Mucosa of stomach (tissue), 1 donor: ENCODE results near the gene GMDS.

Source experiments
- H3K27me3 ChIP-seq: one replicate; pipeline ENCODE4 v1.7.0; 2013; ENCODE audit warnings: mild to moderate bottlenecking, low read length; ENCODE audit not compliant: control insufficient read depth, insufficient read depth
- H3K36me3 ChIP-seq: one replicate; pipeline ENCODE4 v1.7.0; 2013; ENCODE audit warnings: low read length; ENCODE audit not compliant: control insufficient read depth, insufficient read depth
- H3K4me1 ChIP-seq: one replicate; pipeline ENCODE4 v1.7.0; 2013; ENCODE audit warnings: mild to moderate bottlenecking, low read length; ENCODE audit not compliant: control insufficient read depth, insufficient read depth
- H3K4me3 ChIP-seq: one replicate; pipeline ENCODE4 v1.7.0; 2013; ENCODE audit warnings: low read length
- H3K9ac ChIP-seq: one replicate; pipeline ENCODE4 v1.7.0; 2013; ENCODE audit warnings: mild to moderate bottlenecking, low read length, moderate library complexity
- H3K9me3 ChIP-seq: one replicate; pipeline ENCODE4 v1.7.0; 2013; ENCODE audit warnings: mild to moderate bottlenecking, low read length, moderate library complexity; ENCODE audit not compliant: control insufficient read depth
- donor health status: Pancreatic carcinoma.

GMDS gene

GRCh38 chr6:2235777-2236495 is 9.5 kb downstream of the GMDS start:
- H3K9ac ChIP-seq = no peak overlapping the region
- H3K4me1 ChIP-seq = peaks cover 24% of the 10 kb centered on the region
- H3K27me3 ChIP-seq = no peaks in the 10 kb centered on the region
- no peaks in the 10 kb centered on the region for H3K36me3 ChIP-seq
- no peak overlapping the region for H3K4me3 ChIP-seq
- no peaks in the 10 kb centered on the region for H3K9me3 ChIP-seq

- Histone ChIP-seq H3K36me3 (no peaks in the 10 kb centered on the region), H3K4me1 (peaks cover 31% of the 10 kb centered on the region), H3K9me3 (no peaks in the 10 kb centered on the region), H3K9ac (no peak overlapping the region), H3K27me3 (no peaks in the 10 kb centered on the region), H3K4me3 (no peak overlapping the region)
Observed at GRCh38 chr6:2232445-2232844, 13.0 kb downstream of the GMDS start.

- no peaks in the 10 kb centered on the region for H3K9me3 ChIP-seq
- H3K4me3 ChIP-seq = no peak overlapping the region
- H3K9ac ChIP-seq = no peak overlapping the region
- no peaks in the 10 kb centered on the region for H3K27me3 ChIP-seq
- peaks cover 24% of the 10 kb centered on the region for H3K4me1 ChIP-seq
- H3K36me3 ChIP-seq = no peaks in the 10 kb centered on the region
Observed at GRCh38 chr6:2231438-2231837, 14.0 kb downstream of the GMDS start.

- no peaks in the 10 kb centered on the region for H3K36me3 ChIP-seq
- H3K27me3 ChIP-seq = no peaks in the 10 kb centered on the region
- H3K9me3 ChIP-seq = no peaks in the 10 kb centered on the region
- no peak overlapping the region for H3K4me3 ChIP-seq
- no peak overlapping the region for H3K9ac ChIP-seq
- peaks cover 24% of the 10 kb centered on the region for H3K4me1 ChIP-seq
Observed at GRCh38 chr6:2230659-2231277, 14.6 kb downstream of the GMDS start.

- H3K9ac ChIP-seq = no peak overlapping the region
- no peaks in the 10 kb centered on the region for H3K27me3 ChIP-seq
- no peaks in the 10 kb centered on the region for H3K9me3 ChIP-seq
- H3K4me3 ChIP-seq = no peak overlapping the region
- peaks cover 24% of the 10 kb centered on the region for H3K4me1 ChIP-seq
- H3K36me3 ChIP-seq = no peaks in the 10 kb centered on the region
Observed at GRCh38 chr6:2229742-2230141, 15.7 kb downstream of the GMDS start.

GRCh38 chr6:2229039-2229438 is 16.4 kb downstream of the GMDS start:
- Histone ChIP-seq H3K4me3 (no peak overlapping the region), H3K36me3 (no peaks in the 10 kb centered on the region), H3K4me1 (peaks cover 28% of the 10 kb centered on the region), H3K9me3 (no peaks in the 10 kb centered on the region), H3K9ac (no peak overlapping the region), H3K27me3 (no peaks in the 10 kb centered on the region)

GRCh38 chr6:2228392-2228791 is 17.0 kb downstream of the GMDS start:
- Histone ChIP-seq H3K36me3 (no peaks in the 10 kb centered on the region), H3K4me3 (no peak overlapping the region), H3K4me1 (peaks cover 34% of the 10 kb centered on the region), H3K9me3 (no peaks in the 10 kb centered on the region), H3K9ac (no peak overlapping the region), H3K27me3 (no peaks in the 10 kb centered on the region)

GRCh38 chr6:2226775-2227174 is 18.6 kb downstream of the GMDS start:
- Histone ChIP-seq H3K9me3 (no peaks in the 10 kb centered on the region), H3K4me1 (peaks cover 45% of the 10 kb centered on the region), H3K9ac (no peak overlapping the region), H3K36me3 (no peaks in the 10 kb centered on the region), H3K27me3 (no peaks in the 10 kb centered on the region), H3K4me3 (no peak overlapping the region)

- Histone ChIP-seq H3K36me3 (no peaks in the 10 kb centered on the region), H3K4me1 (peaks cover 45% of the 10 kb centered on the region), H3K4me3 (no peak overlapping the region), H3K9ac (no peak overlapping the region), H3K9me3 (no peaks in the 10 kb centered on the region), H3K27me3 (no peaks in the 10 kb centered on the region)
Observed at GRCh38 chr6:2225422-2226392, 19.7 kb downstream of the GMDS start.

- Histone ChIP-seq H3K27me3 (no peaks in the 10 kb centered on the region), H3K9ac (no peak overlapping the region), H3K4me3 (no peak overlapping the region)
Observed at GRCh38 chr6:2224847-2225382, 20.5 kb downstream of the GMDS start.

GRCh38 chr6:2222275-2222842 is 23.0 kb downstream of the GMDS start:
- Histone ChIP-seq H3K4me1 (peaks cover 31% of the 10 kb centered on the region), H3K9ac (peak overlapping the region; percentile 64), H3K27me3 (no peaks in the 10 kb centered on the region), H3K4me3 (peak overlapping the region; percentile 26), H3K36me3 (no peaks in the 10 kb centered on the region), H3K9me3 (no peaks in the 10 kb centered on the region)

More at GRCh38 chr6:2224847-2225382, 20.5 kb downstream of the GMDS start:
- Histone ChIP-seq H3K9me3 (no peaks in the 10 kb centered on the region), H3K36me3 (no peaks in the 10 kb centered on the region), H3K4me1 (peaks cover 43% of the 10 kb centered on the region)
